Heart left ventricle (tissue), 16 donors: ENCODE results near the gene RAB40A. TPM values are rescaled to one million over a fixed set of nuclear protein-coding genes. Genes with fewer than 3 reads are reported as not detected.
A peak's percentile ranks its signal among the peaks of the same experiment; 100 is the strongest.

ENCODE experiments used
- ATAC-seq, 4 donors: fragments of 200-7000 bp; cut with Tn5 transposase; one replicate each; pipeline ENCODE4 v1.9.1; 2020 to 2022; ENCODE audit warnings: moderate library complexity in 4 of 4, mild to moderate bottlenecking in 3 of 4, moderate number of reproducible peaks in 1 of 4
- DNase-seq, 5 donors: peaks; one replicate each; pipeline ENCODE4 v3.0.0-alpha.2; 2020
- H3K27ac ChIP-seq, 12 donors: fragments of 200-600 bp; sonication (generic) in 4 of 12; one replicate each; pipeline versions ENCODE4 v1.5.0 to v1.8.0; 2016 to 2022; ENCODE audit warnings: mild to moderate bottlenecking in 2 of 12
- H3K27me3 ChIP-seq, 9 donors: fragments of 200-600 bp; sonication (generic) in 2 of 9; one replicate each; pipeline versions ENCODE4 v1.5.1 to v1.8.0; 2016 to 2022; ENCODE audit warnings: mild to moderate bottlenecking in 3 of 9
- H3K36me3 ChIP-seq, 9 donors: fragments of 200-600 bp; sonication (generic) in 2 of 9; one replicate each; pipeline versions ENCODE4 v1.5.0 to v1.8.0; 2018 to 2022; ENCODE audit warnings: mild to moderate bottlenecking in 2 of 9
- H3K4me1 ChIP-seq, 12 donors: fragments of 200-600 bp; sonication (generic) in 4 of 12; one replicate each; pipeline versions ENCODE4 v1.5.0 to v1.8.0; 2016 to 2022; ENCODE audit warnings: mild to moderate bottlenecking in 3 of 12
- H3K4me3 ChIP-seq, 12 donors: fragments of 200-600 bp; sonication (generic) in 4 of 12; one replicate each; pipeline versions ENCODE4 v1.5.0 to v1.8.0; 2017 to 2022; ENCODE audit warnings: mild to moderate bottlenecking in 9 of 12, moderate library complexity in 4 of 12
- H3K9me3 ChIP-seq, 12 donors: fragments of 200-600 bp; sonication (generic) in 4 of 12; one replicate each; pipeline versions ENCODE4 v1.5.0 to v1.8.0; 2016 to 2022; ENCODE audit warnings: mild to moderate bottlenecking in 1 of 12
- CTCF ChIP-seq, 12 donors: fragments of 200-600 bp; sonication (generic) in 4 of 12; IDR thresholded peaks; one replicate each; pipeline versions ENCODE4 v1.5.0 to v1.8.0; 2018 to 2022; ENCODE audit warnings: antibody characterized with exemption in 12 of 12, mild to moderate bottlenecking in 5 of 12
- POLR2A ChIP-seq, 2 donors: fragments of 450-650 bp; IDR thresholded peaks; one replicate each; pipeline ENCODE4 v1.6.1; 2017; ENCODE audit warnings: antibody characterized with exemption in 2 of 2, mild to moderate bottlenecking in 2 of 2, moderate library complexity in 2 of 2
- WGBS, 4 donors: extraction: QIAGEN DNeasy Blood & Tissue Kit in 2 of 4; methylation state at CpG; one replicate each; pipeline versions ENCODE4 v1.1.5 to v1.1.7; 2013 to 2018; 5-methylcytosine and 5-hydroxymethylcytosine counted together
- intact Hi-C, 10 donors: fragments of 100-400 bp; cut with DNase I; formaldehyde crosslinking; loops; one replicate each; pipeline versions ENCODE4 v1.11.1 to v1.14.2; 2022
- long read RNA-seq, 3 donors: library from polyadenylated mRNA; unstranded; transcript quantifications; one replicate each; pipeline ENCODE4 v2.0.0, GENCODE V29; 2020 to 2021
- polyA plus RNA-seq, 2 donors: library from polyadenylated mRNA; stranded (reverse); fragments of 200-250 nt; gene quantifications; one replicate each; pipeline ENCODE4 v1.2.3, GENCODE V29; 2013
- total RNA-seq, 9 donors: library from RNA; depleted of rRNA in 2 of 9; stranded (reverse); fragments of >200 nt in 2 of 9; fragmentation: NEBNext Ultra II Directional in 3 of 9; extraction: Animal tissue kit (Norgen Biotek cat#: 25700) in 3 of 9; gene quantifications; one replicate each; pipeline versions ENCODE4 v1.1.0 to v1.2.4, GENCODE V29; 2016 to 2023
- donor health status: ischemic (EF 13 %, LVEDD 7.1; RV severe dilation, severe dysfunction).
- donor health status: healthy with polysubstance abuse.
- donor health status: DM: no; HTN: yes; CAD: no.
- donor health status: DM: no; HTN: no; CAD: no.
- donor health status: ischemic (EF 25% LVEDD 6.9; RV normal size, moderate dysfunction).
- donor health status: ischemic (EF 25% LVEDD 5.7; RV mildly dilated, moderate dysfunction).
- donor health status: healthy.
- donor health status: DM: yes; HTN: yes; CAD: no.
- donor health status: ischemic (EF 35%, LVEDD 5.7; RV mildly dilated, moderate dysfunction).
- donor health status: nonischemic (EF 11% LVEDD 7.7; RV severe dilation, severe dysfunction).
- donor health status: DM: yes; HTN: yes; CAD: no.
- donor health status: PGD.
- donor health status: ischemic (EF 29% LVEDD 5.4; RV normal size, mild dysfunction).
- donor health status: nonischemic (EF 23%, LVEDD 6.1; RV moderate dilation, normal function).

The RAB40A gene
- under 1 TPM in 4 of 9 donors, not detected in 5; 0.12 to 0.43 (median 0.17) TPM for total RNA-seq
- polyA plus RNA-seq, result under 1 TPM in 1 of 2 donors, not detected in 1; 0.11 TPM
- long read RNA-seq, donor 1, result 0 reads
- long read RNA-seq, donor 2, result 0 reads
- long read RNA-seq, donor 3, result 0 reads

- intact Hi-C loops, result no loop called here
- TF ChIP-seq CTCF (IDR thresholded peaks at IDR 0.05) (no peak), POLR2A (IDR thresholded peaks at IDR 0.05) (no peak)
- Histone ChIP-seq H3K4me3 (no peak within 1 kb of the TSS), H3K27me3 (peaks cover 0 to 23% (median 0%) of the 10 kb centered on the region in 9 donors), H3K4me1 (no peaks in the 10 kb centered on the region), H3K27ac (no peak within 1 kb of the TSS), H3K36me3 (no peaks in the 10 kb centered on the region), H3K9me3 (no peaks in the 10 kb centered on the region)
- ATAC-seq, result no peak
- no peak for DNase-seq
- 48 to 90% (median 73%) methylated on average over 2 of the region's 2 CpGs for WGBS, 4 donors
Observed at GRCh38 chrX:103519389-103519788, at the start of gene RAB40A. Gene RAB40A, minus strand, starts transcription at chrX:103519489. Its CDS starts 18,733 bp downstream, at chrX:103500756.

GRCh38 chrX:103565752-103566151 is 46.5 kb upstream of the RAB40A start:
- intact Hi-C loops, result no loop called here
- Histone ChIP-seq H3K27me3 (no peaks in the 10 kb centered on the region), H3K27ac (no peak overlapping the region), H3K4me1 (no peaks in the 10 kb centered on the region), H3K9me3 (no peaks in the 10 kb centered on the region), H3K36me3 (no peaks in the 10 kb centered on the region), H3K4me3 (no peak overlapping the region)
- DNase-seq, result no peak
- TF ChIP-seq POLR2A (IDR thresholded peaks at IDR 0.05) (no peak), CTCF (IDR thresholded peaks at IDR 0.05) (no peak)
- ATAC-seq, result peak in 1 of 4 donors; percentile 57
- 27 to 51% (median 41%) methylated on average over 1 of the region's 1 CpG for WGBS, 4 donors

GRCh38 chrX:103565197-103565596 is 45.9 kb upstream of the RAB40A start:
- no peaks in the 10 kb centered on the region for H3K36me3 ChIP-seq
- no peak overlapping the region for H3K27ac ChIP-seq
- no peak overlapping the region for H3K4me3 ChIP-seq
- DNase-seq (no peak), ATAC-seq (no peak)
- no peaks in the 10 kb centered on the region for H3K27me3 ChIP-seq
- intact Hi-C loops, result no loop called here
- H3K9me3 ChIP-seq, result no peaks in the 10 kb centered on the region
- H3K4me1 ChIP-seq, result no peaks in the 10 kb centered on the region
- TF ChIP-seq CTCF (IDR thresholded peaks at IDR 0.05) (no peak), POLR2A (IDR thresholded peaks at IDR 0.05) (no peak)
- WGBS, 4 donors, result 62 to 78% (median 65%) methylated on average over 4 of the region's 4 CpGs

- Histone ChIP-seq H3K27ac (no peak overlapping the region), H3K36me3 (no peaks in the 10 kb centered on the region), H3K27me3 (peaks cover 0 to 4% (median 0%) of the 10 kb centered on the region in 9 donors), H3K4me3 (no peak overlapping the region), H3K4me1 (no peaks in the 10 kb centered on the region), H3K9me3 (no peaks in the 10 kb centered on the region)
- intact Hi-C loops, result no loop called here
- 38 to 85% (median 72%) methylated on average over 2 of the region's 2 CpGs for WGBS, 4 donors
- TF ChIP-seq POLR2A (IDR thresholded peaks at IDR 0.05) (no peak), CTCF (IDR thresholded peaks at IDR 0.05) (no peak)
- DNase-seq (no peak), ATAC-seq (no peak)
Observed at GRCh38 chrX:103562801-103563200, 43.5 kb upstream of the RAB40A start.
